Measurements from ENCODE around the gene ASRGL1.

ASRGL1 gene

DNA sequence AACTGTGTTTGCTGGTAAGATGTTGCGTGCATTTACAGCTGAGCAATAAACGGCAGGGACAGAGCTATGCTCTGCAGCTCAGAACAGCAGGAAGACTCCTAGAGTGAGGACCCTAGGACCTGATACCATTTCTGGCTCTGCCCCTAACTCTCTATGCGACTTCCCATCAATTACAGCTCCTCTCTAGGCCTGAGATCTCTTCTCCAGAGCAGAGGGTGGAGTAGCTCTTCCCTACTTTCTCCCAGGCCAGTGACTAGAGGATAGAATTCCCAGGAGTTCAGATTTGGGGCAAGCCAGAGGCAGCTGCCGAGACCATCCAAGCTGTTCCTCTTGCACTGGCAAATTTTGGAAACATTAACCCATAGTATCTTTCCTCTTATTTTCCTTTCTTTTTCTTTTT is 68.8 kb downstream of the ASRGL1 start:
- Histone ChIP-seq H3K4me3 (no peak overlapping the region), H3K27ac (no peak overlapping the region)

DNA sequence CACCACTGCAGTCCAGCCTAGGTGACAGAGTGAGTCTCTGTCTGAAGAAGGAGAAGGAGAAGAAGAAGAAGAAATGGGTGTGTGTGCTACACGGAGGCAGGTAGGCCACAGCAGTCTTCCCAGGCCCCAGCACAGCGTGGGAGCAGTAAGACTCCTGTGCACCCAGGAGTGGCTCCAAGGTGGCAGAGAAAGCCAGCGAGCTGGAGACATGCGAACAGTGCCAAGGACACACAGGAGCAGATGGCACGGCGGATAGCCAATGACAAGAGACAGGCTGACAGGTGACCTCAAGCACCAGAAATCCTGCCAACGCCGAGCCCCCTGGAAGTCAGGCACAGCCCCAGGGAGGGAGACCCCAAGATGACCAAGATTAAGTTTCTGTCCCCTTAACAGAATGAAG is 72.6 kb downstream of the ASRGL1 start:
- Histone ChIP-seq H3K4me3 (no peak overlapping the region), H3K27ac (peak overlapping the region in 1 of 21 experiments; percentile 15)

GRCh38 chr11:62410972-62411371 is 73.7 kb downstream of the ASRGL1 start:
- no peak overlapping the region for H3K4me3 ChIP-seq
- peak overlapping the region in 12 of 21 experiments; percentile 7 to 62 (median 26) for H3K27ac ChIP-seq

DNA sequence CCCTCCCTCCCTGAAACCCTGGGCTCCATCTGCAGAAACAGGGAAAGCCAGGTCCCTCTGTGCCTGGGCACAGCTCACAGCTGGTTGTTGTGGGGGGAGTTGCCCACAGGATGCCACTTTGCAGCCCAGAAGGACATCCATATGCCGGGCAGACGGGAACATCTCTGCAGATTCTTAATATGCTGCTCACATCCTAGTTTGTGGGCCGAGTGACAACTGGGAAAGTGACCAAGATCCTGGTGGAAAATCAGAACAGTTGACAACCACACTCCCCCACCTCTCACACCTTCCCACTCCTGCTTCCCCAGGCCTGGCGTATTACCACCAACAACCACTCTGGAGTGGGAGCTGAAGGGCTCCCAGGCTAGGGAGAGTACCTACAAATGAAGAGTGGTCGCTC is 74.3 kb downstream of the ASRGL1 start:
- H3K4me3 ChIP-seq, result no peak overlapping the region
- H3K27ac ChIP-seq, result peak overlapping the region in 11 of 21 experiments; percentile 8 to 62 (median 24)

DNA sequence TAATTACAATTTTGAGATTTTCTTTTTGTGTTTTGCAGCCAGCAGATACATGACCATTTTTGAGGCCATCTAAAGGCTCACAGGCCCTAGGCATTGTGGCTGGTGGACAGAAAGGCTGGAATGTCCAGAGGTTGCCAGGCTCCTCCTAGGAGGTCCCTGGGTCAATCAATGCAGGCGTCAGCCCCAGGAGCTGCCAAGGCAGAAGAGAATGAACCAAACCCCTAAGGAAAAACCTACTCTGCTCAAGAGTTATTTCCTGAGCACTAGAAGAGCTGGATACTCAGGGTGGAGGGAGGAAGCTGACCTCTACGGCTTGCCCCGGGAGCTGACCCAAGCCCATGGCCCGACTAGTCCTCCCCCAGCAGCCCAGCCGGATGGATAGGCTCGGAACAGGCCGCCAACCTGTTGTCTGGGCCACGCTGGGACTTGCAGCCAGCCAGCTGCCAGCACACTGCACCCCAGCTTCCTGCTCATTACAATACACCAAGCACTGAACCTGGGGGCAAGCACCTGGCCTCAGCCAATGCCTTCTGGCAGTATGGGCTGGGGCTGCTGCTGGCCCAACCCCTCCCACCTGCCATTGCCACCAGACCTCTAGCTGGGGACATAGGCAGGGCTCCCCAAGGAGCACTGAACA is 75.9 kb downstream of the ASRGL1 start:
- peak overlapping the region in 5 of 21 experiments; percentile 4 to 47 (median 22) for H3K27ac ChIP-seq
- H3K4me3 ChIP-seq, result no peak overlapping the region

DNA sequence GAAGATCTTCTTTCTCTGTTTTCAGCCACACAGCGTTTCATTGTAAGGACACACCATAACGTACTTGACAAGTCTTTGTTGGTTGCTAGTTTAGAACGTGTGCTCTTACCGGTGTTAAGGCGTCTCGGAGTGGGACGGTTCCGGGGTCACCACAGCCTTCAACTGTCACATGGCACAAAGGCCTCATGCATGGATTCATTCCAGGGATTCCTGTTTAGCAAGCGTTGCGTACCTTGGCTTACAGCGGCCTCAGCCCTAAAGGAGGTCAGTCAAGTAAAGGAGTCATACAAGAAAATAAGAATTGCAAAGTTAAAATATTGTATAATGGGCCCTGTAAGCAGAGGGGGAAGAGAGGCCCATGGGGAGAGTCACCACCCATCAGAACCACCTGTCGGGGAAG is 79.3 kb downstream of the ASRGL1 start:
- no peak overlapping the region for H3K4me3 ChIP-seq

GRCh38 chr11:62418136-62418535 is 80.9 kb downstream of the ASRGL1 start:
- Histone ChIP-seq H3K27ac (peak overlapping the region in 1 of 21 experiments; percentile 45), H3K4me3 (no peak overlapping the region)

More for the DNA sequence above, 79.3 kb downstream of the ASRGL1 start:
- peak overlapping the region in 1 of 21 experiments; percentile 13 for H3K27ac ChIP-seq

DNA sequence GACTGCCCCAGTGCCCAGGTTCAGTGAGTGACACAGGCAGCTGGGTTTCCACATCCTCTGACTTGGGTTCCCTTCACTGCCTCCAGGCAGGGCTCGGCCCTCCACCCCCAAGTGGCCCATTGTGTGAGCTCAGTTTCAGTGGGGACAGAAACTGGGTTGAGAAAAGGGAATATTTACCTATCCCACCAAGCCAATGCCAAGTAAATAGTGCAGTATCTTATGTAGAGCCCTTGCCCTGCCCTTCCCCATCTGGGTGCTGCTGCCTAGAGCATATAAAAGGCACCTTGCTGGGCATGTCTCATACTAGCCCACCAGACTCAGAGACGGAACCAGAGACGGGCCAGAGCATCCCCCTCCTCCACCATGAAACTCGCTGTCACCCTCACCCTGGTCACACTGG is 81.5 kb downstream of the ASRGL1 start, which contains the start of gene SCGB1A1:
TSS of gene SCGB1A1 (plus strand) at position 301 of the 400 bp plus-strand sequence. CDS start at position 364, 63 bp downstream.
- Histone ChIP-seq H3K4me3 (no peak within 1 kb of the TSS), H3K27ac (peak within 1 kb of the TSS in 8 of 21 experiments; percentile 1 to 64 (median 28))

- Histone ChIP-seq H3K27ac (peak overlapping the region in 7 of 21 experiments; percentile 4 to 64 (median 31)), H3K4me3 (no peak overlapping the region)
Observed at GRCh38 chr11:62419314-62419929, 82.2 kb downstream of the ASRGL1 start.

GRCh38 chr11:62419943-62420342 is 82.7 kb downstream of the ASRGL1 start:
- no peak overlapping the region for H3K4me3 ChIP-seq
- H3K27ac ChIP-seq, result peak overlapping the region in 3 of 21 experiments; percentile 24 to 45 (median 44)

DNA sequence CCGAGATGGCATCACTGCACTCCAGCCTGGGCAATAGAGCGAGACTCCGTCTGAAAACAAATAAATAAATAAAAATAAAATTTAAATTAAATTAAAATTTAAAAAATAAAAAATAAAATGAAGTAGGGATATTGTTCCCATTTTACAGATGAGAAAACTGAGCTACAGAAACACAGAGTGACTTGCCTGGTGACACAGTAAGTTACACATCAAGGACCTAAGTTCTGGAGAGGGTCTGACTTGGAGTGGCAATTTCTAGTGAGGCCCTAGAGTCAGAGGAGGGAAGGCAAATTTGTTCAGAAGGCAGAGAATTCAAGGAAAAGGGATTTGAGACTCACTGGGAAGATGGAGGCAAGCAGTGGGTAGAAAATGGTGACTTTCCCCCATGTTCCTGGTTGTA is 83.6 kb downstream of the ASRGL1 start:
- no peak overlapping the region for H3K4me3 ChIP-seq
- H3K27ac ChIP-seq, result no peak overlapping the region

DNA sequence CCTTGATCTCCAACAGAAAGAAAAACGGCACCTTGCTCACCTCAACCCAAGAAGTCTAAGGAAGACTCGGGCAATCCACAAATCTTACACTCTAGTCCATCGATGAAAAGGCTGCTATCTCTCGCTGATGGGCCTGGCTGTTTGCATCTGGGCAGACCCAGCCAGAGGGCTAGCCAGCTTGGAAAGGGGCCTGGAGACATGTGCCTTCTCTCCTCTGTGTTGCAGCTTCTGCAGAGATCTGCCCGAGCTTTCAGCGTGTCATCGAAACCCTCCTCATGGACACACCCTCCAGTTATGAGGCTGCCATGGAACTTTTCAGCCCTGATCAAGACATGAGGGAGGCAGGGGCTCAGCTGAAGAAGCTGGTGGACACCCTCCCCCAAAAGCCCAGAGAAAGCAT is 84.7 kb downstream of the ASRGL1 start:
- Histone ChIP-seq H3K4me3 (no peak overlapping the region), H3K27ac (peak overlapping the region in 1 of 21 experiments; percentile 17)

- H3K27ac ChIP-seq, result no peak overlapping the region
- H3K4me3 ChIP-seq, result no peak overlapping the region
Observed at GRCh38 chr11:62423012-62423411, 85.8 kb downstream of the ASRGL1 start.

DNA sequence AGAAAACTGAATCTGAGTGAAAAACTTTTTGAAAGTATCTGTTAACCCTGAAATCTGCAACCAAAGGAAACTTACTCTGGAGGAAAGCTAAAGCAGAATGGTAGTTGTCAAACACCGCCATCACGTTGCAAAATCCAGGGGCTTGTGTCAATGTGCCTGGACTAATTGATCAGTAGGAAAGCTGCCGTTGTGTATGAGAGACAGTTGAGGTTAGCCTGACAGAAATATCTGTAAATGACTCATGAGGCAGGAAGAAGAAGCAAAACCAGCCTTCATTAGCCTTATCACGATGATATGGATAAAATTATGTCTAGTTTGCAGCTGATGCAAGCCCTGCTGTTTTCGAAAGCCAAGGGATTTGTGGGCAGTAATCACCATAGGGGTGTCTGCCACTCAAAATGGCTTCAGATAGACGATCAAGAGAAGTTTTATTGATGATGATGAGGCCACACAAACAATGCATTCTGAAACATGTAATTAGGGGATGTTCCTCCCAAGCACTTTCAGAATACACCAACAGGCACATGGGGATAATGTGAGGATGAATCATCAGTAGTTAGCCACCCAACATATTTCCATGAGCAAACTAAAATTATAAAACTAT is 90.5 kb downstream of the ASRGL1 start:
- no peak overlapping the region for H3K4me3 ChIP-seq
- H3K27ac ChIP-seq, result peak overlapping the region in 18 of 21 experiments; percentile 34 to 88 (median 61)

GRCh38 chr11:62428871-62429560 is 91.8 kb downstream of the ASRGL1 start:
- Histone ChIP-seq H3K27ac (peak overlapping the region in 7 of 21 experiments; percentile 34 to 88 (median 71)), H3K4me3 (no peak overlapping the region)

DNA sequence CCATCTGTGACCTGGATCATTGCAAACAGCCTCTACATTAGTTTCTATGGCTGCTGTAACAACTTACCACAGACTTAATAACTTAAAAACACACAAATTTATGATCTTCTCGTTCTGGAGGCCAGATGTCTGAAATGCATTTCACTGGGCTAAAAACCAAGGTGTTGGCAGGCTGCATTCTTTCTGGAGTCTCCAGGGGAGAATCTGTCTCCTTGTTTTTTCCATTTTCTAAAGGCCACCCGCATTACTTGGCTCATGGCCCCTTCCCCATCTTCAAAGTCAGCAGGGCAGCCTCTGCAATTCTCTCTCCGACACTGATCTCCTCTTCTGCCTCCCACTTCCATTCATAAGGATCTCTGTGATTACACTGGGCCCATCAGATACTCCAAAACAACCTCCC is 93.2 kb downstream of the ASRGL1 start:
- Histone ChIP-seq H3K27ac (peak overlapping the region in 13 of 21 experiments; percentile 12 to 62 (median 44)), H3K4me3 (no peak overlapping the region)

DNA sequence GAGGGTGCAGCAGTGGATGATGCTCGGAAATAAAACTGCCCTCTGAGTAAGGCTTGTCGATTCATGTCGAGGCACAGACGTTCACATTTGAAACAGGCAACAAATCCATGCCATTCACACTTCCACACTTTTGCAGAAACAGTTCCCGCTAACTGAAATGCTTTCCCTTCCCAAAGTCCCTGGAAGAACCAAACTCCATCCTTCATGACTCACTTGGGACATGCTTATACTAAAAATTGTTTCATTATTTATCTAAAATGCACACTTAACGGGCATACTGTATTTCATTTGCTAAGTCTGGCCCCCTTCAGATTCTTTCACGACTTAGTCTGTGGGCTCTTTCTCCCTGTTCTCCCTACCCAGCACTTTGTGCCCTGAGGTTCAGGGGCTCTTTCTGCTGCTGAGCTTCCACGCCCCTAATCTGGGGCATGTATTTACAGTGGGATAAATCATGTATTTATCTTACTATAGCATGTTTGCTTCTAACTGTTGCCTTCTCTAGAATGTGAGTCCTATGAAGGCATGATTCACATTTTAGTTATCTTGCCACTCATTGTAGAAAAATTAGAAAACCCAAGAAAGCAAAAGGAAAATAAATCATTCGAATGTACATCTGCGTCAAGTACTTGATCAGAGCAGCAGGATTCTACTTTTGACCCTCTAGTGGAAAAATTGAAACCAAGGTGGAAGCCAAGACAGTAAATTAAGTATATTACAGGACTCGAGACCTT is 94.1 kb downstream of the ASRGL1 start:
- no peak overlapping the region for H3K4me3 ChIP-seq
- peak overlapping the region in 11 of 21 experiments; percentile 27 to 62 (median 46) for H3K27ac ChIP-seq

DNA sequence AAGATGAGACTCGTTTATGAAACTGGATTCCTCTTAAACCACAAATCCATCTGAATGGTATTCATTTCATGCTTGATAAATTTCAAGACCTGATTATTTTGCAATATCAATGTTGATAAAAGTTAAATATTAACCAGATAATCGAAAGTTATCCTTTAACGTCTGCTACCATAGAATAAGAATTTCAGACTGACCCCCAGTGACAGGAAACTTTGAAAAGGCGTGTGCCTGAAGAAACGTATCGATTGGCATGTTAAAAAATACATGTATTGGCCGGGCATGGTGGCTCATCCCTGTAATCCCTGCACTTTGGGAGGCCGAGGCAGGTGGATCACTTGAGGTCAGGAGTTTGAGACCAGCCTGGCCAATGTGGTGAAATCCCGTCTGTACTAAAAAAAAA is 95.4 kb downstream of the ASRGL1 start:
- Histone ChIP-seq H3K27ac (peak overlapping the region in 5 of 21 experiments; percentile 3 to 78 (median 47)), H3K4me3 (no peak overlapping the region)

DNA sequence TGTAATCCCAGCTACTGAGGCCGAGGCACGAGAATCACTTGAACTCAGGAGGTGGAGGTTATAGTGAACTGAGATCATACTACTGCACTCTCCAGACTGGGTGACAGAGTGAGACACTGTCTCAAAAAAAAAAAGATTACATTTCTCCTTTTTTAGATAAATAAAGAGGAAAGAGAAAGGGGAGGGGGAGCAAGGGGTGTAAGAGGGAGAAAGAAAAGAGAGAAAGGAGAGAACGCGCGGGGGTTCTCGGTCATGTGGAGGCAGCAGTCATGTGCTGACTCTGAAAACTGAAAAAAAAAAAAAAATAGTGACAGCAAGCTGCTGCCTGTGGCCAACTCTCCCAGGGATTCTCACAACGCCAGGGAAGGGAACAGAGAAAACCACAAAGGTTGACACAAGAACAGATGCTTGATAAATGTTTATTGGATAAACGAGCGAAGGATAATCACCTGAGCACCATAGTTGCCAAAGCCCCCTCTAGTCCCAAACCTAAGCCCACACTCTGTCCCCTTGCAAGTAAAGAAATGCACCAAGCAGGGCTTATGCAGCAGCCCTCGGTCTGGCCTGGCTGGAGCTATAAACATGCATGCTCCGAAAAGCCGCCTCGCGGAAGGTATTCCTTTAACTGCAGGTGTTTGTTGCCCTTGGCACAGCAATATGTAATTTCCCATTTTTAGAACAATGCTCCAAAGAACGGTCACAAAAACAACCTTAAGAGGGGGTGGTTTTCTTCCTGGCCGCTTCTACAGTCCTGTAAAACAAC is 96.1 kb downstream of the ASRGL1 start:
- Histone ChIP-seq H3K27ac (peak overlapping the region in 10 of 21 experiments; percentile 23 to 78 (median 50)), H3K4me3 (no peak overlapping the region)
